GM12878 (cell line): ENCODE results near the gene PLEKHM1. TPM values are rescaled to one million over a fixed set of nuclear protein-coding genes. Genes with fewer than 3 reads are reported as not detected.
"Not testable (repeated sequence)": the region's sequence is repeated elsewhere in the genome, so short reads cannot be mapped to it uniquely, and the experiment has no call there.

Source experiments
- ATAC-seq: fragments of 200-7000 bp; cut with Tn5 transposase; 3 replicates; pipeline ENCODE4 v1.9.1; 2020; ENCODE audit warnings: mild to moderate bottlenecking, moderate library complexity
- BruUV-seq: library from RNA; stranded (reverse); fragments of 400-500 nt; replicated peaks from 2 replicates; lab custom pipeline; 2021; lab: Mats Ljungman, UMichigan
- CTCF ChIA-PET: fragments of 300-600 bp; sonication (Branson Sonifier 250); formaldehyde crosslinking; extraction: SDS; loops from one replicate; lab custom pipeline; 2021; ENCODE audit warnings: inconsistent platforms; lab: Yijun Ruan, JAX
- POLR2A ChIA-PET: fragments of 350-600 bp; formaldehyde crosslinking; extraction: SDS; loops from one replicate; lab custom pipeline; 2021; ENCODE audit warnings: inconsistent platforms; lab: Charles Lee
- RAD21 ChIA-PET: fragments of 300-600 bp; sonication (Branson Sonifier 250); formaldehyde crosslinking; loops from one replicate; lab custom pipeline; 2023; ENCODE audit warnings: antibody characterized with exemption; ENCODE audit not compliant: unreplicated experiment; lab: Charles Lee
- SMC1A ChIA-PET: fragments of 300-600 bp; sonication (Branson Sonifier 250); formaldehyde crosslinking; loops from one replicate; lab custom pipeline; 2023; ENCODE audit not compliant: unreplicated experiment, uncharacterized antibody; lab: Charles Lee
- DNase-seq: peaks from one replicate; pipeline ENCODE4 v3.0.0-alpha.2; 2011; ENCODE audit warnings: low read depth, low spot score
- FAIRE-seq: peaks from 3 replicates; lab custom pipeline; 2011; peaks lifted over from hg19 to GRCh38; lab: Jason Lieb, UNC
- H2AFZ ChIP-seq: 2 replicates; pipeline ENCODE4 v1.6.0; 2011; ENCODE audit warnings: low read depth, low read length, control low read depth; ENCODE audit not compliant: control insufficient read depth
- H3K27ac ChIP-seq: 2 replicates; pipeline ENCODE4 v1.5.1; 2011; ENCODE audit warnings: control low read depth; ENCODE audit not compliant: control insufficient read depth, insufficient read depth
- H3K27me3 ChIP-seq, 2 experiments: replicated peaks in 1 of 2; 2 replicates each; pipeline versions ENCODE4 v1.6.0 to v1.6.1; 2011; ENCODE audit warnings: low read length in 1 of 2; ENCODE audit not compliant: control insufficient read depth in 2 of 2, insufficient read depth in 2 of 2
- H3K36me3 ChIP-seq, 2 experiments: 2 replicates each; pipeline ENCODE4 v1.5.1; 2011; ENCODE audit warnings: low read length in 1 of 2; ENCODE audit not compliant: control insufficient read depth in 2 of 2, insufficient read depth in 2 of 2
- H3K4me1 ChIP-seq: 2 replicates; pipeline ENCODE4 v1.6.1; 2011; ENCODE audit warnings: mild to moderate bottlenecking, low read length, moderate library complexity, mixed read lengths; ENCODE audit not compliant: control insufficient read depth, insufficient read depth
- H3K4me2 ChIP-seq: 2 replicates; pipeline ENCODE4 v1.6.0; 2011; ENCODE audit warnings: control low read depth; ENCODE audit not compliant: control insufficient read depth, insufficient read depth
- H3K4me3 ChIP-seq: fragments of 200-600 bp; sonication (generic); 2 replicates; pipeline ENCODE4 v1.5.1; 2016
- H3K79me2 ChIP-seq: 2 replicates; pipeline ENCODE4 v1.6.0; 2011; ENCODE audit warnings: low read length; ENCODE audit not compliant: control insufficient read depth, insufficient read depth
- H3K9ac ChIP-seq: 2 replicates; pipeline ENCODE4 v1.8.0; 2011; ENCODE audit warnings: low read length, control low read depth, mixed read lengths; ENCODE audit not compliant: control insufficient read depth, insufficient read depth
- H3K9me3 ChIP-seq: replicated peaks from 3 replicates; pipeline ENCODE4 v1.5.1; 2011; ENCODE audit warnings: mild to moderate bottlenecking, low read length; ENCODE audit not compliant: control insufficient read depth, insufficient read depth
- H4K20me1 ChIP-seq: 2 replicates; pipeline ENCODE4 v1.6.0; 2011; ENCODE audit not compliant: control insufficient read depth, insufficient read depth
- WGBS: methylation state at CpG from one replicate; pipeline ENCODE4 v1.1.6; 2016; ENCODE audit warnings: low lambda C conversion rate; ENCODE audit not compliant: insufficient replicate concordance, insufficient coverage; ENCODE audit errors: missing lambda C conversion rate; 5-methylcytosine and 5-hydroxymethylcytosine counted together
- in situ Hi-C: fragments of 300-500 bp; cut with MboI; formaldehyde crosslinking; loops from 9 replicates; pipeline ENCODE4 v1.14.3; 2018; ENCODE audit warnings: mixed read lengths
- intact Hi-C: fragments of 100-400 bp; cut with micrococcal nuclease; formaldehyde crosslinking; loops from one replicate; pipeline ENCODE4 v1.14.2; 2022; ENCODE audit not compliant: unreplicated experiment
- polyA plus RNA-seq, 11 experiments: library from polyadenylated mRNA; depleted of rRNA in 4 of 11; unstranded in 6 of 11; stranded (reverse) in 5 of 11; fragments of >200 nt; fragmentation: Nextera tagmentation in 4 of 11; fragmentation: Illumina TruSeq in 1 of 11; extraction: Ambion mirVana in 4 of 11; extraction: Trizol in 1 of 11; gene quantifications; 1 replicate in 1 of 11; 2 replicates in 10 of 11; pipeline versions ENCODE4 v1.2.1 to v1.2.3, GENCODE V29; 2011 to 2016; ENCODE audit warnings: inconsistent platforms in 2 of 11, missing spikeins in 2 of 11, low read depth in 1 of 11
- total RNA-seq, 4 experiments: library from RNA; depleted of rRNA in 3 of 4; stranded (reverse); fragments of >200 nt in 3 of 4; fragmentation: Illumina TruSeq in 1 of 4; extraction: Trizol in 1 of 4; gene quantifications; 2 replicates each; pipeline versions ENCODE4 v1.2.1 to v1.2.3, GENCODE V29; 2013 to 2021
- TF ChIP-seq, protein P1 (sequence below), 3 experiments: IDR thresholded peaks in 2 of 3; conservative IDR thresholded peaks in 1 of 3; 2 replicates each; pipeline ENCODE4 v1.5.1; 2011; ENCODE audit warnings: low read depth in 3 of 3, low read length in 3 of 3, mild to moderate bottlenecking in 3 of 3, control low read depth in 2 of 3, moderate library complexity in 2 of 3, inconsistent platforms in 1 of 3, mixed read lengths in 1 of 3; ENCODE audit not compliant: control insufficient read depth in 2 of 3, insufficient read depth in 1 of 3; ENCODE audit errors: extremely low read depth in 1 of 3

The PLEKHM1 gene
- total and polyA plus RNA-seq, 10 of the 15 experiments (the other 5 are each of a cell fraction or from before 2014, with no cell fraction given), result 0.21 to 27.8 (median 9.4) TPM

DNA sequence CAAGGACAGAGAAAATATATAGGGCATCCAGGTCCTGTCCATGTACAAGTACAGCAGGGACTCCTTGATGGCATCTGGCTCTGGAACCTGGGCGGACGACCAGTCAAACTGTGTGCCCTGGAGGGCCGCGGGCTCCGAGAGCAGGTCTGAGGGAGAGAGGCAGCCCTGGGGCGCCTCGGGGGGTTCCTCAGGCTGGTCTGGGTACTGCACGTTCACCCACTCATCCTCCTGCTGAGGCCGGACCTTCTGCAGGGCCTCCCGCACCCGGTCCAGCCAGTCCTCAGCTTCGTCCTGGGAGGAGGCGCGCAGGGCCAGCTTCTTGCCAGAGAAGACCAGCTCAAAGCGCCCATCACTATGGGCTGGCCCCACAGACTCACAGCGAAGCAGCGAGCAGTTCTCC lies 36.8 kb downstream of the PLEKHM1 start:
- H3K27ac ChIP-seq, H3K4me1 ChIP-seq, intact Hi-C loops, POLR2A ChIA-PET, H3K9ac ChIP-seq, H3K36me3 ChIP-seq, H2AFZ ChIP-seq, BruUV-seq, SMC1A ChIA-PET, FAIRE-seq, CTCF ChIA-PET, H3K79me2 ChIP-seq, in situ Hi-C loops, H3K4me3 ChIP-seq, H3K4me2 ChIP-seq, H3K9me3 ChIP-seq, H4K20me1 ChIP-seq, DNase-seq, RAD21 ChIA-PET, H3K27me3 ChIP-seq: not testable (repeated sequence)
- WGBS, result 89% methylated on average over 12 of the region's 17 CpGs
- peak; percentile 61 for ATAC-seq
- TF ChIP-seq, protein P1, sequence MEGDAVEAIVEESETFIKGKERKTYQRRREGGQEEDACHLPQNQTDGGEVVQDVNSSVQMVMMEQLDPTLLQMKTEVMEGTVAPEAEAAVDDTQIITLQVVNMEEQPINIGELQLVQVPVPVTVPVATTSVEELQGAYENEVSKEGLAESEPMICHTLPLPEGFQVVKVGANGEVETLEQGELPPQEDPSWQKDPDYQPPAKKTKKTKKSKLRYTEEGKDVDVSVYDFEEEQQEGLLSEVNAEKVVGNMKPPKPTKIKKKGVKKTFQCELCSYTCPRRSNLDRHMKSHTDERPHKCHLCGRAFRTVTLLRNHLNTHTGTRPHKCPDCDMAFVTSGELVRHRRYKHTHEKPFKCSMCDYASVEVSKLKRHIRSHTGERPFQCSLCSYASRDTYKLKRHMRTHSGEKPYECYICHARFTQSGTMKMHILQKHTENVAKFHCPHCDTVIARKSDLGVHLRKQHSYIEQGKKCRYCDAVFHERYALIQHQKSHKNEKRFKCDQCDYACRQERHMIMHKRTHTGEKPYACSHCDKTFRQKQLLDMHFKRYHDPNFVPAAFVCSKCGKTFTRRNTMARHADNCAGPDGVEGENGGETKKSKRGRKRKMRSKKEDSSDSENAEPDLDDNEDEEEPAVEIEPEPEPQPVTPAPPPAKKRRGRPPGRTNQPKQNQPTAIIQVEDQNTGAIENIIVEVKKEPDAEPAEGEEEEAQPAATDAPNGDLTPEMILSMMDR (IDR thresholded peaks at IDR 0.05 in 2 of 3, conservative IDR thresholded peaks at IDR 0.05 in 1 of 3; ENCODE audit: control insufficient read depth in 2 of 3, extremely low read depth in 1 of 3, insufficient read depth in 1 of 3, low read depth in 3 of 3, low read length in 3 of 3), result 0 out of 6 replicates have a peak, but pooled peaks of 1 of the 3 experiments have one; percentile 13

GRCh38 chr17:45453225-45453534 lies 37.3 kb downstream of the PLEKHM1 start:
- WGBS, result no CpG with 5 or more reads among the region's 7 CpGs
- CTCF ChIA-PET, RAD21 ChIA-PET, H3K36me3 ChIP-seq, H3K4me2 ChIP-seq, ATAC-seq, H4K20me1 ChIP-seq, H3K4me3 ChIP-seq, H3K9ac ChIP-seq, H3K4me1 ChIP-seq, POLR2A ChIA-PET, H3K27ac ChIP-seq, DNase-seq, H2AFZ ChIP-seq, intact Hi-C loops, H3K27me3 ChIP-seq, H3K9me3 ChIP-seq, FAIRE-seq, H3K79me2 ChIP-seq, SMC1A ChIA-PET, BruUV-seq, in situ Hi-C loops: not testable (repeated sequence)

DNA sequence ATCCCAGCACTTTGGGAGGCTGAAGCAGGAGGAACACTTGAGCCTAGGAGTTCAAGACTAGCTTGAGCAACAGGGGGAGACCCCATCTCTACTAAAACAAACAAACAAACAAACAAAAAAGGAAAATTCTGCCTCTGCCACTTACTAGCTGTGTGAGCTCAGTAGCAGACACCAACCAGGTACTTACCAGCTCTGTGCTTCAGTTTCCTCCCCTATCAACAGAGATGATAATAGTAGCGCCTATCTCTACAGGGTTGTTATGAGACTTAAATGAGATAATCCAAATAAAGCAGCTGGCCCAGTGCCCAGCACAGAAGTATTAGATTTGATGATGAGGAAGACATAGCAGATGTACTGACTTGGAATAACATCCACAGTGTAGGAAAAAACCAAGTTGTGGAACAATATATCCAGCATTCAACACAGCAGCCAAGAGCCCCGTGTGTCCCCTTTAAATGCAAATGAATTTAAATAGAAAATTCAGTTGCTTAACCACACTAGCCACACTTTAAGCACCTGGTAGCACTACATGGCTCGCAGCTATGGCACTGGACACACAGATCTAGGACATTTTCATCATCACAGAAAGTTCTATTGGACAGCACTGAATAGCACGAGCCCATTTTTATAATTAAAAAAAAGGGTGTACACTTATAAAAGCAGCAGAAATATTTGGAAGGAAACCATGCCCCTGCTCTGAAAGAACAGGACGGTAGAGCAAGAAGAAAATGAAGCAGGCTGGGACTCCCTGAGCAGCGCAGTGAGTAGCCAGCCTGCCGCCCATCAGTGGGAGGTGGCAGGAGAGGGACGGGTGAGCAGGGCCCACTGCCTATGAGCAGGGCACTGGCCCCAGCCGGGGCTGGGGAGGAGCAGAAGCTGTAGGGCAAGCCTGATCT lies 37.9 kb downstream of the PLEKHM1 start:
- H3K27ac ChIP-seq, H3K9ac ChIP-seq, H3K9me3 ChIP-seq, POLR2A ChIA-PET, H4K20me1 ChIP-seq, H3K27me3 ChIP-seq, intact Hi-C loops, H3K36me3 ChIP-seq, H2AFZ ChIP-seq, BruUV-seq, in situ Hi-C loops, H3K79me2 ChIP-seq, H3K4me3 ChIP-seq, CTCF ChIA-PET, H3K4me1 ChIP-seq, SMC1A ChIA-PET, H3K4me2 ChIP-seq, DNase-seq, RAD21 ChIA-PET: not testable (repeated sequence)
- 45% methylated on average over 9 of the region's 9 CpGs for WGBS
- ATAC-seq, result peak; percentile 63
- FAIRE-seq, result peak; percentile 41
